ENCODE results near the gene SOX8. TPM values are rescaled to one million over a fixed set of nuclear protein-coding genes. Genes with fewer than 3 reads are reported as not detected.

Gene SOX8
- total and polyA plus RNA-seq, 8 donors, result 0.54 to 5.5 (median 0.83) TPM

- Histone ChIP-seq H3K36me3 (no peaks in the 10 kb centered on the region), H3K4me1 (peaks cover 3 to 14% (median 8%) of the 10 kb centered on the region in 3 donors), H3K9me3 (no peaks in the 10 kb centered on the region), H3K27ac (no peak overlapping the region), H3K27me3 (no peaks in the 10 kb centered on the region), H3K4me3 (no peak overlapping the region)
- FAIRE-seq, result no peak
- TF ChIP-seq CTCF (IDR thresholded peaks at IDR 0.05), result no peak
- peak in 2 of 6 donors; percentile 36 to 65 for DNase-seq
- intact Hi-C loops (cut with DNase I), result no loop called here
- no peak for ATAC-seq
- 69 to 73% methylated on average over 9 of the region's 9 CpGs for WGBS, 2 donors
Observed at GRCh38 chr16:978403-978802, 3.2 kb upstream of the SOX8 start.

GRCh38 chr16:979147-979546 is 2.4 kb upstream of the SOX8 start:
- ATAC-seq (no peak), FAIRE-seq (no peak), DNase-seq (peak in 1 of 6 donors; percentile 13)
- Histone ChIP-seq H3K27me3 (no peaks in the 10 kb centered on the region), H3K36me3 (no peaks in the 10 kb centered on the region), H3K4me3 (no peak overlapping the region), H3K27ac (no peak overlapping the region), H3K9me3 (no peaks in the 10 kb centered on the region), H3K4me1 (peaks cover 3 to 14% (median 8%) of the 10 kb centered on the region in 3 donors)
- 85 to 93% methylated on average over 13 to 14 of the region's 14 CpGs for WGBS, 2 donors
- TF ChIP-seq CTCF (IDR thresholded peaks at IDR 0.05), result no peak
- intact Hi-C loops (cut with DNase I), result no loop called here

- WGBS, 2 donors, result 50 to 55% methylated on average over 56 to 63 of the region's 63 CpGs
- FAIRE-seq (no peak), DNase-seq (peak in 2 of 6 donors; percentile 34 to 77), ATAC-seq (no peak)
- Histone ChIP-seq H3K27ac (no peak overlapping the region), H3K27me3 (no peaks in the 10 kb centered on the region), H3K4me3 (peak overlapping the region in 3 of 4 donors; percentile 26 to 50 (median 43)), H3K36me3 (no peaks in the 10 kb centered on the region), H3K4me1 (peaks cover 3 to 14% (median 8%) of the 10 kb centered on the region in 3 donors), H3K9me3 (no peaks in the 10 kb centered on the region)
- TF ChIP-seq CTCF (IDR thresholded peaks at IDR 0.05), result no peak
- intact Hi-C loops (cut with DNase I), result no loop called here
Observed at GRCh38 chr16:979859-980594, 1.5 kb upstream of the SOX8 start.

GRCh38 chr16:980595-980854 is 1.0 kb upstream of the SOX8 start:
- 4 to 6% methylated on average over 26 to 31 of the region's 31 CpGs for WGBS, 2 donors
- H3K27me3 ChIP-seq, result no peaks in the 10 kb centered on the region

More at GRCh38 chr16:980595-980854, 1.0 kb upstream of the SOX8 start:
- intact Hi-C loops (cut with DNase I), result no loop called here
- Histone ChIP-seq H3K9me3 (no peaks in the 10 kb centered on the region), H3K27ac (no peak overlapping the region), H3K36me3 (no peaks in the 10 kb centered on the region), H3K4me1 (peaks cover 3 to 14% (median 8%) of the 10 kb centered on the region in 3 donors), H3K4me3 (peak overlapping the region; percentile 24 to 50 (median 34))
- FAIRE-seq (no peak), DNase-seq (peak in 1 of 6 donors; percentile 43), ATAC-seq (no peak)
- no peak for TF ChIP-seq CTCF (IDR thresholded peaks at IDR 0.05)
